PC-9 (cell line): ENCODE results near the gene DYSF. TPM values are rescaled to one million over a fixed set of nuclear protein-coding genes. Genes with fewer than 3 reads are reported as not detected.

Experiments used
- BruUV-seq: library from RNA; stranded (reverse); fragments of 400-500 nt; replicated peaks from 2 replicates; lab custom pipeline; 2021; lab: Mats Ljungman, UMichigan
- CTCF ChIA-PET: fragments of 300-600 bp; sonication (Branson Sonifier 250); formaldehyde crosslinking; loops from one replicate; lab custom pipeline; 2022; ENCODE audit warnings: antibody characterized with exemption; lab: Charles Lee
- POLR2A ChIA-PET: fragments of 300-600 bp; sonication (Branson Sonifier 250); formaldehyde crosslinking; loops from one replicate; lab custom pipeline; 2022; ENCODE audit warnings: antibody characterized with exemption; ENCODE audit not compliant: unreplicated experiment; lab: Charles Lee
- DNase-seq, 2 experiments: peaks; one replicate each; pipeline versions ENCODE4 v3.0.0 to v3.0.0-alpha.2; 2015 to 2022; ENCODE audit warnings: mixed read lengths in 1 of 2
- H2AFZ ChIP-seq: fragments of 200-600 bp; sonication (generic); 2 replicates; pipeline ENCODE4 v1.8.1; 2017; ENCODE audit warnings: antibody characterized with exemption
- H3F3A ChIP-seq: fragments of 200-600 bp; sonication (generic); 2 replicates; pipeline ENCODE4 v1.8.1; 2017; ENCODE audit warnings: antibody characterized with exemption, mild to moderate bottlenecking, low read depth; ENCODE audit not compliant: insufficient read depth
- H3K27ac ChIP-seq: fragments of 200-600 bp; sonication (generic); 2 replicates; pipeline ENCODE4 v1.6.1; 2016; ENCODE audit warnings: mixed run types
- H3K27me3 ChIP-seq: fragments of 200-600 bp; sonication (generic); 2 replicates; pipeline ENCODE4 v1.6.1; 2016; ENCODE audit warnings: low read depth, mixed run types; ENCODE audit not compliant: insufficient read depth
- H3K36me3 ChIP-seq: fragments of 200-600 bp; sonication (generic); 2 replicates; pipeline ENCODE4 v1.6.1; 2016; ENCODE audit warnings: low read depth, mixed run types
- H3K4me1 ChIP-seq: fragments of 200-600 bp; sonication (generic); replicated peaks from 2 replicates; pipeline ENCODE4 v1.6.1; 2016; ENCODE audit warnings: mixed run types; ENCODE audit not compliant: insufficient read depth
- H3K4me2 ChIP-seq: fragments of 200-600 bp; sonication (generic); 2 replicates; pipeline ENCODE4 v1.6.1; 2017; ENCODE audit warnings: mixed run types
- H3K4me3 ChIP-seq: fragments of 200-600 bp; sonication (generic); 2 replicates; pipeline ENCODE4 v1.6.1; 2016; ENCODE audit warnings: mixed run types
- H3K79me2 ChIP-seq: fragments of 200-600 bp; sonication (generic); 2 replicates; pipeline ENCODE4 v1.6.1; 2017; ENCODE audit warnings: low read depth, mixed run types
- H3K9me2 ChIP-seq: fragments of 200-600 bp; sonication (generic); 2 replicates; pipeline ENCODE4 v1.8.1; 2017; ENCODE audit warnings: mild to moderate bottlenecking; ENCODE audit not compliant: insufficient read depth
- H3K9me3 ChIP-seq: fragments of 200-600 bp; sonication (generic); 2 replicates; pipeline ENCODE4 v1.8.1; 2016; ENCODE audit warnings: low read depth; ENCODE audit not compliant: insufficient read depth
- H4K20me1 ChIP-seq: fragments of 200-600 bp; sonication (generic); 2 replicates; pipeline ENCODE4 v1.8.1; 2017; ENCODE audit not compliant: insufficient read depth
- CTCF ChIP-seq: fragments of 200-600 bp; sonication (generic); conservative IDR thresholded peaks from 2 replicates; pipeline ENCODE4 v1.6.1; 2017; ENCODE audit warnings: mixed run types, antibody characterized with exemption, mild to moderate bottlenecking, moderate library complexity
- EZH2 ChIP-seq: fragments of 200-600 bp; sonication (generic); IDR thresholded peaks from 2 replicates; pipeline ENCODE4 v1.8.0; 2017; ENCODE audit warnings: antibody characterized with exemption, low read depth
- intact Hi-C: fragments of 100-400 bp; cut with micrococcal nuclease; formaldehyde crosslinking; loops from one replicate; pipeline ENCODE4 v1.10.0; 2022; ENCODE audit not compliant: unreplicated experiment
- total RNA-seq: library from RNA; stranded (reverse); gene quantifications from 2 replicates; pipeline ENCODE4 v1.2.3, GENCODE V29; 2021

DYSF gene
- total RNA-seq, 1 experiment from 2014 or later: 12.2 TPM

- ChIA-PET POLR2A (interaction anchor here (0.7 kb wide), 1 partner anchor 24 kb away, joined by 9 read pairs; no protein-coding TSS in a partner anchor), CTCF (no interaction called here)
Measured at GRCh38 chr2:71734620-71735019, 281.3 kb downstream of the DYSF start.

GRCh38 chr2:71735676-71736075 is 282.3 kb downstream of the DYSF start:
- no peaks in the 10 kb centered on the region for H3K36me3 ChIP-seq
- no peak overlapping the region for H3K4me3 ChIP-seq
- ChIA-PET CTCF (no interaction called here), POLR2A (no interaction called here)
- no peaks in the 10 kb centered on the region for H3K4me1 ChIP-seq
- no peaks in the 10 kb centered on the region for H3K9me2 ChIP-seq
- no peaks in the 10 kb centered on the region for H3K27me3 ChIP-seq
- H3K79me2 ChIP-seq: no peaks in the 10 kb centered on the region
- no peak overlapping the region for H2AFZ ChIP-seq
- no peak overlapping the region for H3K27ac ChIP-seq
- no peaks in the 10 kb centered on the region for H3K9me3 ChIP-seq
- DNase-seq: no peak
- no TSS peak for BruUV-seq
- intact Hi-C loops: no loop called here
- H3K4me2 ChIP-seq: no peak overlapping the region
- no peaks in the 10 kb centered on the region for H3F3A ChIP-seq
- TF ChIP-seq CTCF: no peak
- no peak for TF ChIP-seq EZH2
- H4K20me1 ChIP-seq: no peaks in the 10 kb centered on the region

More at GRCh38 chr2:71734620-71735019, 281.3 kb downstream of the DYSF start:
- intact Hi-C loops: no loop called here
- H3K79me2 ChIP-seq: no peaks in the 10 kb centered on the region
- no peaks in the 10 kb centered on the region for H3K9me2 ChIP-seq
- TF ChIP-seq EZH2 (no peak), CTCF (no peak)
- H3K4me2 ChIP-seq: no peak overlapping the region
- H4K20me1 ChIP-seq: no peaks in the 10 kb centered on the region
- no peak overlapping the region for H2AFZ ChIP-seq
- H3K27ac ChIP-seq: no peak overlapping the region
- no peaks in the 10 kb centered on the region for H3K27me3 ChIP-seq
- H3K36me3 ChIP-seq: no peaks in the 10 kb centered on the region
- H3K9me3 ChIP-seq: no peaks in the 10 kb centered on the region
- no peak overlapping the region for H3K4me3 ChIP-seq
- H3K4me1 ChIP-seq: no peaks in the 10 kb centered on the region
- DNase-seq: no peak
- BruUV-seq: no TSS peak
- no peaks in the 10 kb centered on the region for H3F3A ChIP-seq

Other genes starting within 250 kb of the DYSF start
- 5.4 and 6.1 TPM in 2 replicates for gene PAIP2B, start 226.5 kb upstream of the DYSF start, total RNA-seq
- 109 and 122 TPM in 2 replicates for gene ZNF638, start 121.8 kb upstream of the DYSF start, total RNA-seq